GM13977 (cell line): ENCODE measurements around the gene FCHSD2.

Source experiments
- DNase-seq: peaks from one replicate; pipeline ENCODE4 v3.0.0; 2012; ENCODE audit warnings: low spot score
- CTCF ChIP-seq: IDR thresholded peaks from 2 replicates; pipeline ENCODE4 v1.5.1; 2012; ENCODE audit warnings: mild to moderate bottlenecking, control low read depth; ENCODE audit not compliant: insufficient read depth; ENCODE audit errors: extremely low read depth, missing control alignments
- in situ Hi-C: fragments of 300-500 bp; cut with MboI; formaldehyde crosslinking; loops from one replicate; pipeline ENCODE4 v1.12.0; 2022; ENCODE audit warnings: low sequenced_read_pairs, low pct_unique_long_range_greater_than_20kb, mixed read lengths, inconsistent platforms; ENCODE audit not compliant: unreplicated experiment

FCHSD2 gene

GRCh38 chr11:72825661-72826060 lies 316.5 kb downstream of the FCHSD2 start:
- in situ Hi-C loops = no loop called here
- DNase-seq = no peak
- no peak for TF ChIP-seq CTCF

- TF ChIP-seq CTCF = no peak
- in situ Hi-C loops = no loop called here
- DNase-seq = no peak
Observed at GRCh38 chr11:72824811-72825505, 317.2 kb downstream of the FCHSD2 start.

- in situ Hi-C loops = no loop called here
- TF ChIP-seq CTCF = no peak
- DNase-seq = no peak
Observed at GRCh38 chr11:72824020-72824419, 318.1 kb downstream of the FCHSD2 start.

- in situ Hi-C loops = no loop called here
- no peak for TF ChIP-seq CTCF
- DNase-seq = no peak
Observed at GRCh38 chr11:72823105-72823804, 318.9 kb downstream of the FCHSD2 start.

GRCh38 chr11:72821920-72822799 lies 320.0 kb downstream of the FCHSD2 start:
- peak; percentile 75 for DNase-seq
- TF ChIP-seq CTCF = peak; percentile 28
- in situ Hi-C loops = no loop called here

GRCh38 chr11:72821221-72821919 lies 320.7 kb downstream of the FCHSD2 start:
- DNase-seq = no peak
- in situ Hi-C loops = no loop called here
- TF ChIP-seq CTCF = no peak
